ENCODE results near the gene FMN2.

GRCh38 chr1:240256836-240257503 is 165.3 kb downstream of the FMN2 start:
- TF ChIP-seq TOX (CRISPR knock-in tag; IDR thresholded peaks at IDR 0.05; ENCODE audit: borderline replicate concordance) (no peak), RARB (CRISPR knock-in tag; IDR thresholded peaks at IDR 0.05) (no peak)
